ENCODE results near the gene FOSL2.

FOSL2 gene

GRCh38 chr2:28392297-28393113, at the start of gene FOSL2:
TSS of gene FOSL2 (plus strand) at chr2:28392858. CDS start at chr2:28393721, 863 bp downstream.
- DNase-seq = peak; percentile 97

GRCh38 chr2:28343184-28343942, 49.3 kb upstream of the FOSL2 start:
- no peak for DNase-seq

- no peak for DNase-seq
Measured at GRCh38 chr2:28343971-28344715, 48.5 kb upstream of the FOSL2 start.

GRCh38 chr2:28344756-28345373, 47.8 kb upstream of the FOSL2 start:
- no peak for DNase-seq

GRCh38 chr2:28345619-28346018, 47.0 kb upstream of the FOSL2 start:
- no peak for DNase-seq

- no peak for DNase-seq
Measured at GRCh38 chr2:28346587-28346986, 46.1 kb upstream of the FOSL2 start.

GRCh38 chr2:28347193-28347592, 45.5 kb upstream of the FOSL2 start:
- DNase-seq = no peak

GRCh38 chr2:28347596-28347995, 45.1 kb upstream of the FOSL2 start:
- DNase-seq = no peak

- no peak for DNase-seq
Measured at GRCh38 chr2:28348149-28348567, 44.5 kb upstream of the FOSL2 start.

- DNase-seq = no peak
Measured at GRCh38 chr2:28348921-28349320, 43.7 kb upstream of the FOSL2 start.

GRCh38 chr2:28349546-28350165, 43.0 kb upstream of the FOSL2 start:
- DNase-seq = no peak

- DNase-seq = no peak
Measured at GRCh38 chr2:28350196-28350595, 42.5 kb upstream of the FOSL2 start.

- no peak for DNase-seq
Measured at GRCh38 chr2:28350791-28351285, 41.8 kb upstream of the FOSL2 start.

- DNase-seq = no peak
Measured at GRCh38 chr2:28351621-28352020, 41.0 kb upstream of the FOSL2 start.

GRCh38 chr2:28352104-28352503, 40.6 kb upstream of the FOSL2 start:
- DNase-seq = no peak

- no peak for DNase-seq
Measured at GRCh38 chr2:28352610-28353195, 40.0 kb upstream of the FOSL2 start.

- DNase-seq = peak; percentile 23
Measured at GRCh38 chr2:28354920-28355520, 37.6 kb upstream of the FOSL2 start.

- no peak for DNase-seq
Measured at GRCh38 chr2:28355521-28356094, 37.0 kb upstream of the FOSL2 start.

- peak; percentile 25 for DNase-seq
Measured at GRCh38 chr2:28356095-28356911, 36.4 kb upstream of the FOSL2 start.

GRCh38 chr2:28357055-28357454, 35.6 kb upstream of the FOSL2 start:
- no peak for DNase-seq
